Activated CD4-positive, alpha-beta T cell treated with anti-CD3 and anti-CD28 coated beads, Interleukin-2, amount 50 U/mL, for 24 hours (primary cell): ENCODE data around the gene ACTL7B.
"Not testable (repeated sequence)": the region's sequence is repeated elsewhere in the genome, so short reads cannot be mapped to it uniquely, and the experiment has no call there.

Source experiments
- DNase-seq, 2 donors: peaks; one replicate each; pipeline ENCODE4 v3.0.0-alpha.2; 2020; ENCODE audit warnings: low read depth in 1 of 2, low spot score in 1 of 2

Gene ACTL7B

DNA sequence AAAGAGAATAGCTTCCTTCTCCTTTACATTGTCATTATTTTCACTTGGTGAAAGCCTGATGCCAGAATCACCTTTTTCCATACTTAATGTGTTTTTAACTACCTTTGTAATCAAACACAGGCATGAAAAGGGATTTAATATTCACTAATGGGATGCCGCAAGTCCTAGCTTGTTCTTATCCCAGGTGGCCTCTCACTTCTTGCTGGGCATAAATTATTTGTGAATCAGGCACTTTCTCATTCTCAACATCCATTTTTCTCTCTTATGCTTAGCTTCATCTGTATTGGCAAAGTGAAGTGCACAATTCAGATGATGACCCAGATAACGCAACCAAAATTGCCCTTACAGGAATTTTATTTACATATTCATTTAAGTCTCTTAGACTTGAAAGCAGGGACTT, 10.9 kb downstream of the ACTL7B start:
- DNase-seq = no peak

DNA sequence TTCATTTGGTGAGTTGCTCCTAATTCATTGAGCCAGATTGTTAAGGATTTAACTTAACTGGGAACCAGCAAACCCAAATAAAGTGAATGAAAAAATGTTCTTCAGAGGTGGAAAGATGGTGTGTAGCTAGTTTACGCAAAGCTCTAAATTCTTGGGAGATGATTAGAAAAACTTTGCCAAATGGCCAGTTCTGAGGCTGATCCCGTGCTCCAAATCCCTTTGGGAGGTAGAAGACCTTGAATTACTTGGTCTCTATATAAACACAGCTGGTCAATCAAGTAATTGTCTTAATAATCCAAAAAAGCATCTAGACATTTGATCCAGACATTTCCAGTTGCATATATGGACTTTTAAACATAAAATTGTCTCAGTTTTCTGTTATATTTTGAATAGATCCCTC, 11.4 kb downstream of the ACTL7B start:
- DNase-seq = no peak

DNA sequence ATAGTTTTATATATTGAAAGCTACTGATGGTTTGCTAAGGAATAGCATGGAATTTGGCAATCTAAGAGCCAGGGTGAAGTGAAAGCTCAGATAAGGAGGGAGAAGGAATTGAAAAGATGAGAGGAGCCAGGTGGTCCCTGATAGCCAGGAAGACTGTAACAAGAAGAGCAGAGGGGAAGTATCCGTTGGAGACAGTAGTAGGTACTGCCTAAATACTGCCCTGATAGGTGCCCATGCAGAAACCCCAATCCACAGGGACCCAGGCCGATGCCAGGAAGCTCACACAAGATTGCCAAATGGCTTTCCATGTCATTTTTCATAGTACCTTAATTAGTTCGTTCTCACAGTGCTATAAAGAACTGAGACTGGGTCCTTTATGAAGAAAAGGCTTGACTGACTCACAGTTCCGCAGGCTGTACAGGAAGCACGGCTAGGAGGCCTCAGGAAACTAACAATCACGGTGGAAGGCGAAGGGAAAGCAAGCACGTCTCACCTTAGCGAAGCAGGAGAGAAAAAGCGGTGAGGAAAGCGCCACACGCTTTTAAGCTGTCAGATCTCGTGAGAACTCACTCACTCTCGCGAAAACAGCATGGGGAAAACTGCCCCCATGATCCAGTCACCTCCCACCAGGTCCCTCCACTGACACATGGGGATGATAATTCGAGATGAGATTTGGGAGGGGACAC, 13.0 kb downstream of the ACTL7B start:
- no peak for DNase-seq

DNA sequence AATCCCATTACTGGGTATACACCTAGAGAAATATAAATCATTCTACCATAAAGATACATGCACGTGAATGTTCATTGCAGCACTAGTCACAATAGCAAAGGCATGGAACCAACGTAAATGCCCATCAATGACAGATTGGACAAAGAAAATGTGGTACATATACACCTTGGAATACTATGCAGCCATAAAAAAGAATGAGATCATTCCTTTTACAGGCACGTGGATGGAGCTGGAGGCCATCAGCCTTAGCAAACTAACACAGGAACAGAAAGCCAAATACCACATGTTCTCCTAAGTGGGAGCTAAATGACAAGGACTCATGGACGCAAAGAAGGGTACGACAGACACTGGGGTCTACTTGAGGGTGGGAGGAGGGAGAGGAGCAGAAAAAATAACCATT, 16.2 kb downstream of the ACTL7B start:
- DNase-seq = not testable (repeated sequence)

DNA sequence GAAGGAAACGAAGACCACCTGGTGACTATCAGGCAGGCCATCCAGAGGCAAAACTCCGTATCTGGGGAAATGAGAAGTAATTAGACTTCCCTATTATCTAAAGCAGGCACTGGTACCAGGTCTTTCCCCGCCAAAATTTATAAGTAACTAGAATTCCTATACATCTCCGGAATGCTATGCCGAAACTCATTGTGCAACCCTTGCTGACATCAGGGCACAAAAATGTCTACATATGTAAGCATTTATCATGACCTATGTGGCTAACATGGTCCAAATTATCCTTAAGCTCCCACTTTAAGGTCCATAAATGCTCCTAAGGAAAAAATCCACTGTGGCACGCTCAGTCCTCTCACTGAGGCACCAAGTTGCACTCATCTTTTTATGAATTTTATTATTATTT, 17.8 kb downstream of the ACTL7B start:
- DNase-seq = no peak

DNA sequence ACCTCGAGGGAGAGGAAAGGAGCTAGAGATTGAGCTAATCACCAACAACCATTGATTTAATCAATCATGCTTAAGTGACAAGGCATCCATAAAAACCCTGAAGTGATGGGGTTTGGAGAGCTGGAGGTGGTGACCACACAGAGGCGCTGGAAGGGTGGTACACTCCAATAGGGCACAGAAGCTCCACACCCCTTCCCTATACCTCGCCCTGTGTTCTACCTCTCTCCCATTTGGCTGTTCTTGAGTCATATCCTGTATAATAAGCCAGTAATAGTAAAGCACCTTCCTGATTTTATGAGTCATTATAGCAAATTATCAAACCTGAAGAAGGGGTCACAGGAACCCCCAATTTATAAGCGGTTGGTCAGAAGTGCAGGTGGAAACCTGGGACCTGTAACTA, 18.3 kb downstream of the ACTL7B start:
- no peak for DNase-seq

DNA sequence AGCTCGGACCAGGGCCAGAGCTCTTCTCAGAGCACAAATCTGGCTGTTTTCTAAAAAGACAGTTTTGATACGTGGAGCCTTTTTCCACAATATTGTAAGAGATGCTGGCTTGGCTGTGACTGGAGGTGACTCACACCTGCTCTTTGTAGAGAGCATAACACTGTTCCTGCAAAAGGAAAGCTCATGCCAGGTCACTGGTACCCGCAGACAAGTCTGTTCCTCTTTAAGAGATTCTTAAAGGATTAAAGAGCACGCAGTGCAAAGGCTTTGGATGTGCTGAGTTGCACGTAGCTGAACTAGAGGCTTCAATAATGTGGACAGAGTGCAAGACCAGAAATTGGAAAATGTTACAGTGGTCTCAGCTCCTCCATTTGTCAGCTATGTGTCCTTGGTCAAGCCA, 19.0 kb downstream of the ACTL7B start:
- DNase-seq = no peak

DNA sequence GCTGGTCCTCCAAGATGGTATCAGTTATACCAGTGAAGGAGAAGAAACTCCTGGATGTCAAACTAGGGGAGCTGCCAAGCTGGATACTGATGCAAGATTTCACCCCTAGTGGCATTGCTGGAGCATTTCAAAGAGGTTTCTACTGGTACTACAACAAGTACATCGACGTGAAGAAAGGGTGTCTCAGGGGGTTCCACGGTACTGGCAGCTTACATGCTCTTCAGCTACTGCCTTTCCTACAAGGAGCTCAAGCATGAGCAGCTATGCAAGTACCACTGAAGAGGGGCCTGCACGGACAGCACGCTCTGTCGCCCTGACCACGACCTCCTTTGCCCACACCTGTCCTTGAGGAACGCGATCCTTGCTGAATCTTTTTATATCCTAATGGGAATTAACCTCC, 19.5 kb downstream of the ACTL7B start:
- DNase-seq = no peak

DNA sequence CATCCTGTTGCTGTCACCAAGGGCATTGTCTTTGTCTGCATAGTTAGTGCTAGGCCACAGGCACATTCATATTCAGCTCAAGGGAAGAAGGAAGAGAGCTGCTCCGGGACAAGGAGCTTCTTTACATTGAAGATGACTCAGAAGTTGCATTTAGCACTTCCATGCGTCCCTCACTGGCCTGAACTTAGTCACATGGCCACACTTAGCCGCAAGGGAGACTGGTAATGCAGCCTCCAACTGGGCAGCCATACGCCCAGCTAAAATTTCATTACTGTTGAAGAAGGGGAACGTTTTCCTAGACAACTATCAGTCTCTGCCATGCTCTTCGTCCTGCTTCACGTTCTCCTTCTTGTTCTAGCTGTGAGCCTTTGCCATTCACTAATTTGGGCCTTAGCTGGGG, 20.0 kb downstream of the ACTL7B start:
- DNase-seq = no peak

DNA sequence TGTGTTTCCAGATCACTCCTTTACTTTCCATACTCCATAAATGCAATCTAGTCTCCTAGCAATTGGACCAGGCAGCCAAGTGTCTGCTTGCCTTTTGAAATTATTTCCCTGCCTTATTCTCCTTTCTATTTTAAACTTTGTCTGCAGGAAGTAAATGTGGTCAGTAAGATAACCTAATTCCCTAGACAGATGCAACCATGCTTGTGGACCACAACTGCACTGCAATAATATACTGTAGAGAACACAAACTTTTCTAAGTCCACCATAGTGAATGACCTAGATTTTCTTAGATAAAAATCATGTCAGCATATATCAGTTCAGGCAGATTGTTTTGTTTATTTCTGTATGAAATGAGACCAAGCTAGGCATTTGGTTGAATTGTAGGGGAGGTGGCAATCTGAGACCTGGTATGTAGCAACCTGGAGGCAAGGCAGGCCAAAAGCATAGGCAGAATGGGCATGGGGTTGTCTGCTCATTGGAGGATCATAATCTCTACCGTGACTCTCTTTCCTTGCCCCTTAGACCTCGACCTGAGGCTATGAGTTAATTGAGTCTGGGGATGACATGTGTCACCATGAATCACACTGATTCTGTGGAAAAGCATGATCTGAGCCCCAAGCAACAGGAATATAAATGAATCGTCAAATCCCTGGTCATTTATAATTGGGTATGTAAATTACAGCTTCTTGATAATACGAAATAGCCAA, 20.7 kb downstream of the ACTL7B start:
- no peak for DNase-seq

DNA sequence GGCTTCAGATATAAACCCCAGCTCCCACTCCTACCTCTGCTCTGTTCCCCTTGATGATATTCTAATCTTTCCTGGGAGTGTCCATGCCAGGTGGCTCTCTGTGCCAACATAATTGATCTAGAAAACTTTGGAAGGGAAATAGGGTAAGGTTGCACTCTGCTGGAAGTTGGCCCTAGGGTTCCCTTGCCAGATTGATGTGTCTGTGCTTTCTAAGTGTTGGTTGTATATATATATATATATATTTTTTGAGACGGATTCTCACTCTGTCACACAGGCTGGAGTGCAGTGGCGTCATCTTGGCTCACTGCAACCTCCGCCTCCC, 23.6 kb downstream of the ACTL7B start:
- DNase-seq = no peak

DNA sequence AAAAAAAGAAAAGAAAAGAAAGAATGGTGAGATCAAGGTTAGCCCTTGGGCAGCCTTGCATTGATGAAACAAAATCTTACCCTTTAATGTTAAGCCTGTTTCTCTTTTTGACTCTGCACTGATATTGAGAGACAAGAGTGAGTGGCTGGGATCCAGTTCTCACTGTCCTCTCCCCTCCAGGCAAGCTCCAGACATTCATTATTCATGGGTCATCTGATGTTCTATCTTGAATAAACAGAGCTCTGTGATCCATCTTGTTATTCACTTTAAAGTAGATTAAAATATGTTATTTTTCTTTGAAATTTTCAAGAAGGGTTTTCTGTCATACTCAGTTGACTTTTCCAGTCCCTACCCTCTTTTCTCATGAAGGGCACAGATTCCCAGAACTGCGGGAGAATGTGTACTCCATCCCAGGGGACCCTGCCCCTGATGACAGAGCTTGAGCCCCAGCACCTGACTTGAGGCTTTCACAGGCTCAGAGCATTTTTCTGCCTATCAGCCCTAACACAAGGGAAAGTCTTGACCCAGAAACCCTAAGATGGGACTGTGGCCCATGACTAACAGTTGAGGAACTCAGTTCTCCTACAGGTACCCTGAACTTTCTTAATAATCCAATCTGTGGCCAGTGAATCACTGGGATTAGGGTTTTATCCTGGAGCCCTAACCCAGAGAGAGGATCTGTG, 24.1 kb downstream of the ACTL7B start:
- no peak for DNase-seq

DNA sequence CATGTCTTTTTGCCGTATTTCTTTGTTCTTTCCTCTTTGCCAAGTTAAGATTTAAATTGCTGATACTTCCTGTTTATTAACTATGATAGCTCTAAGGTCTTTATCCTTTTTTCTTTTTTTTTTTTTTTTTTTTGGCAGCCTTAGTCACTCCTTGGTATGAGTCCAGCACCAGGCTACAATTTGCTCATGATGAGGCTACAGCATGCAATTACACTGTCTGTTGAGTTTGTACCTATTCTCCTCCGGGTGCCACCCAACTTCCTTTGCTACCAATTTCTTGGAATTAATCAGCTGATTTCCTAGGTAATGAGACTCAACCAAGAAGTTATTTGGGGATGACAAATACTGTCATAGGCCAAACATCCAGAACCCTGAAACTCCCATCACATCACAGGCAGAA, 25.5 kb downstream of the ACTL7B start:
- DNase-seq = no peak

DNA sequence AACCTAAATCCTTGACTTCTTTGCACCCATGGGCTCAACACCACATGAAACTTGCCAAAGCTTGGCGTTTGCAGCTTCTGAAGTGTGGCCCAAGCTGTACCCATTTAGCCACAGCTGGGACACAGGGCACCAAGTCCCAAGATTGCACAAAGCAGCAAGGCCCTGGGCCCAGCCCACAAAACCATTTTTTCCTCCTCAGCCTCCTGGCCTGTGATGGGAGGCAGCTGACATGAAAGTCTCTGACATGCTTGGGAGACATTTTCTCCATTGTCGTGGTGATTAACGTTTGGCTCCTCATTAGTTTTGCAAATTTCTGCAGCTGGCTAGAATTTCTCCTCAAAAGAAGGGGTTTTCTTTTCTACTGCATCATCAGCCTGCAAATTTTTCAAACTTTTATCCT, 32.0 kb downstream of the ACTL7B start:
- no peak for DNase-seq

DNA sequence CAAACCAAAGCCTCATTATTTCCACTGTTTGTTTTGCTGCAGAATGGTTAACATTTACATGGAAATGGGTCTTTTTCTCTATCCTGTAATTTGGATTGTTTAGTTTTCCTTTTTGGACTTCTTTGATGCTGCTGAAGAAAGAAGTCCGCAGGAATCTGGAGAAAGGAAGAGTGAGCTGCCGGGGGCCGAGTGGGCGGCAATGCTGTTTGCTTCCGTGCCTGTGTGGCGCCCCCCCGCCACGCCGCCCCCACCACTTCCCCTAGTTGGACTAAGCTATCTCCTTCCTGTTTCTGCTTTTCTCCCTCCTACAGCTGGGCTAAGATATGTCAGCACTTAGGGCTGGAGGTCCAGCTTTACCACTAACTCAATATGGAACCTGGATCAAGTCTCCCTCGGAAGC, 39.7 kb downstream of the ACTL7B start:
- no peak for DNase-seq

DNA sequence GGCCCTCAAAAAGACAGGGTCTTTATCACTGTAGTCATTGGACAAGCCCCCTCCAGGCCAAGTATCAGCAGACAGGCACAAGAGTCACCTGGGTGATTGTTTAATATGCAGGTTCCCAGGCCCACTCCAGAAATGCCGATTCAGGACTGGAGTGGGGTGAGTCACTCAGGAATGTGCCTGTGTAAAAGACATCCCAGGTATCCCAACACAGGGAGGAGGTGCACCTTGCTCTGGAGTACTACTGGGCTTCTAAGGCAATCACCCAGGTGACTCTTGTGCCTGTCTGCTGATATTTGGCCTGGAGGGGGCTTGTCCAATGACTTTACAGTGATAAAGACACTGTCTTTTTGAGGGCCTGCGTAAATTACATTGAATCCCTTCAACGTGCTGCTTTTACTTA, 40.6 kb downstream of the ACTL7B start:
- no peak for DNase-seq

DNA sequence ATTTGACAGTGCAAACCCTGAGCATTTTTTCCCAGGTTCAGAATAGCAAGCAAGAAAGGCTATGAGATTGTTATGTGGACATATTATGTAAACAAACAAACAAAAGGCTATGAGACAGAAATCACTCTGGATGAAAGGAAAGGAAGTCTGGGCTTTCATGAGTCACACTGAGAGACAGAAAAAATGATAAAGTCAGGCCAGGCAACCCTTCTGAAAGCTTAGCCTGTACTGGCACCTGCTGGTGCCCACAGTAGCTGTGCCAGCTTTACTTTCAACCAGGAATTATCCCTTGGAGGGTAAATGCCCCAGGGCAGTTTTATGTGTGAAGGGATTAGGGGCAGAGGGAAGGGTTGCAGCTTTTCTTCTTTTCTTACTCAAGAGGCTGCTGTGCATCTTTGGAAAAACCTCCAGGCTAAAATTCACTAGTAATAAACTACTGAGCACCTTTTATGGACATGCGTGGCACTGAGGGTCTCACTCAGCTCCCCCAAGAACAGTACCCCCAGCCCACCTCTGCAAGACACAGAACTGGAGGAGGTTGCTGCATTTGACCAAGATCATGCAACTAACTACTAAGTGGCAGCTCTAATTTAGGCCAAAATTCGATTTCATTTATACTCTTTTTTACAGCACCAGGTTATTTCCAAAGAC, 41.7 kb downstream of the ACTL7B start:
- DNase-seq = no peak

DNA sequence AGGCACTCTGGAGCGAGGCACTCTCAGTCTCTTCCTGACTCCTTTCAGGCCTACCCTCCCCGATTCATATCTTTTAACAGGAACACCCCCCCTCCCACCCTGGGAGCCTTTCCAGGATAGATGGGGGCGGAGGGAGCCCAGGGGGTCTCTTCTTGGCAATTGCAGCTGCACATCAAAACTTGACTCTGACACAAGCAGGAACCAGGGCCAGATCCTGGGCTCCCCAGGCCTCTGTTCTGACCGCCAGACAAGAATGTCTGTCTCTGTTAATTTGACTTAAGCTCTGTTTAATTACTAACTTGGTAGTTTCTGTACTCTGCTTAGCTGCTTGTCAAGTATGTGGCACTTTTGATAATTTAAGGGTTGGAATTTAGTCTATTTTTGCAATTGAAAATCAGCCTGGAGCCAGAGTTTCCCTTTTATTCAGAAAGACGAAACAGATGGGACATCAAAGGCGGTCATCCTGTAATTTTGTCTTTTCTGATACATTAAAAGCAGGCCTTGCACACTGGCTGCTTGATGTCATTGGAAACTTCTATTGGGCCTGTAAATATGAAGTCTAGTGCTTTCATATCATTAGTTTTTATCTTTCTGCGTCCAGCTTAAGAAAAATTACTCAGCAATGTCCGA, 43.3 kb downstream of the ACTL7B start:
- no peak for DNase-seq

DNA sequence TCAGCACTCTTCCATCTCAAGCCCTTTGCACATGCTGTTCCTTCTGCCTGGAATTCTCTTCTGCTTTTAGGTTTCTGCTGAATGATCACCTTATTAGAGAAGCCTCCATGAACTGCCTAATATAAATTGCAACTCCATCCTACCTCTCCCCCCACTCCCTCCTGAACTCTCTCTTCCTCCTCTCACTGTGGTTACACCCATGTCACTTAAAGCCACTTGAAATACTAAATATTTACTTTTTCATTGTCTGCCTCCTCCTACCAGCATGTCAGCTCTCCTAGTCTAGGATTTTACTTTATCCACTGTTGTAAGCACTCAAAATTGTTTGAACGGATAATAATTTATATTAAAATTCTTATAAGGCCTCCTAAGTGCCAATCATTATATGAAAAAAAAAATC, 43.8 kb downstream of the ACTL7B start:
- no peak for DNase-seq

DNA sequence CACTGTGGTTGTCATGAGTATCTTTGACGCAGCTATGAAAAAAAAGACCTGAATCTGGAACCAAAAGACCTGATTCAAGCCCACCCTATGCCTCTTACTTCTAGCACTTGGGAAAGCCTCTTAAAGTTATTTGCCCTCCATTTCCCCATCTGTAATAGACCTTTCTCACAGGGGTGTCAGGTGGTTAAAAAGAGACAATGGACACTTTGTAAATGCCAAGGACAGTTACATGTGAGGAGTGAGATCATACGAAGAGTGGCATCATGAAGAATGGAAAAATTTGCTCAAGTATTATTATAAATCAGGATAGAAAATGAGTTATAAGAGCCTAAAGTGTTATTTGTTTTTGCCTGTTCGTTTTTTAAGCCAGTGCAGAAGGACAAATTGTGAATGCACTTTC, 46.5 kb downstream of the ACTL7B start:
- no peak for DNase-seq
